Osteoblast (primary cell): ENCODE results near the gene RAP1GAP. TPM values are rescaled to one million over a fixed set of nuclear protein-coding genes. Genes with fewer than 3 reads are reported as not detected.

Source experiments
- DNase-seq: peaks from one replicate; pipeline ENCODE4 v3.0.0; 2011; ENCODE audit warnings: low spot score, mixed read lengths; ENCODE audit not compliant: insufficient read length; ENCODE audit errors: missing footprints
- H2AFZ ChIP-seq: 2 replicates; pipeline ENCODE4 v1.6.0; 2011; ENCODE audit warnings: mild to moderate bottlenecking, low read length
- H3K27ac ChIP-seq: 2 replicates; pipeline ENCODE4 v1.5.1; 2011; ENCODE audit warnings: mild to moderate bottlenecking, low read depth, low read length, moderate library complexity
- H3K27me3 ChIP-seq: 2 replicates; pipeline ENCODE4 v1.6.0; 2012; ENCODE audit warnings: mild to moderate bottlenecking, control low read depth, inconsistent platforms, low read length, moderate library complexity; ENCODE audit not compliant: insufficient read depth
- H3K36me3 ChIP-seq: 2 replicates; pipeline ENCODE4 v1.5.1; 2011; ENCODE audit warnings: mild to moderate bottlenecking, low read length, control low read depth, moderate library complexity; ENCODE audit not compliant: insufficient read depth
- H3K4me1 ChIP-seq: 2 replicates; pipeline ENCODE4 v1.5.1; 2011; ENCODE audit warnings: mild to moderate bottlenecking, low read length, control low read depth, moderate library complexity; ENCODE audit not compliant: insufficient read depth
- H3K4me2 ChIP-seq: 2 replicates; pipeline ENCODE4 v1.6.0; 2011; ENCODE audit warnings: mild to moderate bottlenecking, low read length; ENCODE audit not compliant: insufficient read depth
- H3K4me3 ChIP-seq: fragments of 200-600 bp; sonication (generic); 3 replicates; pipeline ENCODE4 v1.5.1; 2012; ENCODE audit warnings: mild to moderate bottlenecking, low read length, inconsistent platforms; ENCODE audit not compliant: insufficient read depth
- H3K79me2 ChIP-seq: 2 replicates; pipeline ENCODE4 v1.6.0; 2012; ENCODE audit warnings: mild to moderate bottlenecking, low read length, control low read depth, inconsistent platforms; ENCODE audit not compliant: insufficient read depth
- H3K9me3 ChIP-seq: 2 replicates; pipeline ENCODE4 v1.5.1; 2011; ENCODE audit warnings: low read depth, low read length, control low read depth
- H4K20me1 ChIP-seq: 2 replicates; pipeline ENCODE4 v1.6.0; 2012; ENCODE audit warnings: mild to moderate bottlenecking, low read length, control low read depth; ENCODE audit not compliant: insufficient read depth
- total RNA-seq: library from RNA; depleted of rRNA; stranded (reverse); fragments of >200 nt; gene quantifications from 2 replicates; pipeline ENCODE4 v1.2.3, GENCODE V29; 2012
- TF ChIP-seq, protein P1 (sequence below): IDR thresholded peaks from 2 replicates; pipeline ENCODE4 v1.5.1; 2011; ENCODE audit warnings: mild to moderate bottlenecking, low read depth, low read length, moderate library complexity; ENCODE audit errors: extremely low read depth

Gene RAP1GAP
- total RNA-seq, 1 donor = under 0.01 TPM

DNA sequence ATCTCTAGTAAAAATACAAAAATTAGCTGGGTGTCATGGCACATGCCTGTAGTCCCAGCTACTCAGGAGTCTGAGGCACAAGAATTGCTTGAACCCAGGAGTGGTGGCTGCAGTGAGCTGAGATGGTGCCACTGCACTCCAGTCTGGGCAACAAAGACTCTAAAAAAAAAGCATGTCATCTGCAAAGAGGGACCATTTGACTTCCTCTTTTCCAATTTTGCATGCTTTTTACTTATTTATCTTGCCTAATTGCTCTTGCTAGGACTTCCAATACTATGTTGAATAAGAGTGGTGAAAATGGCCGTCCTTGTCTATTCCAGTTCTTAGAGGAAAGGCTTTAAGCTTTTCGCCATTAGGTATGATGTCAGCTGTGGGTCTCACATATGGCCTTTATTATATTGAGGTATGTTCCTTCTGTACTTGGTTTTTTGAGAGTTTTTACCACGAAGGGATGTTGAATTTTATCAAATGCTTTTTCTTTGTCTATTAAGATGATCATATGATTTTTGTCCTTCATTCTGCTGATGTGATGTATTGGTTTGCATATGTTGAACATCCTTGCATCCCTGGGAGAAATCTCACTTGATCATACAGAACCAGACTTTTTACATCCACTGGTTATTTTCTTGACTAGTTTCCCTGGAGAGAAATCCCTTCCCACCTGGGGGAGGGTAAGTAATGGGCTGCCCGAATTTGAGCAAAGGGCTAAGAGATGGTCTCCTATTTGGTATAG is 17.0 kb upstream of the RAP1GAP start:
- Histone ChIP-seq H4K20me1 (no peaks in the 10 kb centered on the region), H3K4me2 (no peak overlapping the region), H2AFZ (no peak overlapping the region), H3K4me1 (peaks cover 3% of the 10 kb centered on the region), H3K4me3 (no peak overlapping the region), H3K9me3 (no peaks in the 10 kb centered on the region), H3K36me3 (peaks cover 46% of the 10 kb centered on the region), H3K79me2 (no peaks in the 10 kb centered on the region), H3K27ac (no peak overlapping the region), H3K27me3 (no peaks in the 10 kb centered on the region)
- no peak for DNase-seq
- TF ChIP-seq, protein P1, sequence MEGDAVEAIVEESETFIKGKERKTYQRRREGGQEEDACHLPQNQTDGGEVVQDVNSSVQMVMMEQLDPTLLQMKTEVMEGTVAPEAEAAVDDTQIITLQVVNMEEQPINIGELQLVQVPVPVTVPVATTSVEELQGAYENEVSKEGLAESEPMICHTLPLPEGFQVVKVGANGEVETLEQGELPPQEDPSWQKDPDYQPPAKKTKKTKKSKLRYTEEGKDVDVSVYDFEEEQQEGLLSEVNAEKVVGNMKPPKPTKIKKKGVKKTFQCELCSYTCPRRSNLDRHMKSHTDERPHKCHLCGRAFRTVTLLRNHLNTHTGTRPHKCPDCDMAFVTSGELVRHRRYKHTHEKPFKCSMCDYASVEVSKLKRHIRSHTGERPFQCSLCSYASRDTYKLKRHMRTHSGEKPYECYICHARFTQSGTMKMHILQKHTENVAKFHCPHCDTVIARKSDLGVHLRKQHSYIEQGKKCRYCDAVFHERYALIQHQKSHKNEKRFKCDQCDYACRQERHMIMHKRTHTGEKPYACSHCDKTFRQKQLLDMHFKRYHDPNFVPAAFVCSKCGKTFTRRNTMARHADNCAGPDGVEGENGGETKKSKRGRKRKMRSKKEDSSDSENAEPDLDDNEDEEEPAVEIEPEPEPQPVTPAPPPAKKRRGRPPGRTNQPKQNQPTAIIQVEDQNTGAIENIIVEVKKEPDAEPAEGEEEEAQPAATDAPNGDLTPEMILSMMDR = no peak

DNA sequence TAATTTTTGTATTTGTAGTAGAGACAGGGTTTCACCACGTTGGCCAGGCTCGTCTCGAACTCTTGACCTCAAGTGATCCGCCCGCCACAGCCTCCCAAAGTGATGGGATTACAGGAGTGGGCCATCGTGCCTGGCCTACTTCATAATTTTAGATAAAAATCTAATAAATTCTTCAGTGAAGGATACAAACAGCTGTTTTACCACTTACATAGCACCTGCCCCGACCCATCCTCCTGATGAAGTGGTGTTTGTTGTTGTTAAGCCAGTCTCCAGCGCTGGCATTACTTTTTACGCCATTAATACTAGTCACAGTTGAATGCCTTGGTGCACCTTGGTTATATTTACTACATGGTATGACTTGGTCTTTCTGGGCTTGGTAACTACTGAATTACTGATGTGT is 12.3 kb upstream of the RAP1GAP start:
- TF ChIP-seq, protein P1 = no peak
- no peak for DNase-seq
- Histone ChIP-seq H3K9me3 (no peaks in the 10 kb centered on the region), H3K4me3 (no peak overlapping the region), H3K27ac (no peak overlapping the region), H2AFZ (no peak overlapping the region), H4K20me1 (no peaks in the 10 kb centered on the region), H3K79me2 (no peaks in the 10 kb centered on the region), H3K4me2 (no peak overlapping the region), H3K36me3 (peaks cover 39% of the 10 kb centered on the region), H3K4me1 (peaks cover 3% of the 10 kb centered on the region), H3K27me3 (no peaks in the 10 kb centered on the region)

DNA sequence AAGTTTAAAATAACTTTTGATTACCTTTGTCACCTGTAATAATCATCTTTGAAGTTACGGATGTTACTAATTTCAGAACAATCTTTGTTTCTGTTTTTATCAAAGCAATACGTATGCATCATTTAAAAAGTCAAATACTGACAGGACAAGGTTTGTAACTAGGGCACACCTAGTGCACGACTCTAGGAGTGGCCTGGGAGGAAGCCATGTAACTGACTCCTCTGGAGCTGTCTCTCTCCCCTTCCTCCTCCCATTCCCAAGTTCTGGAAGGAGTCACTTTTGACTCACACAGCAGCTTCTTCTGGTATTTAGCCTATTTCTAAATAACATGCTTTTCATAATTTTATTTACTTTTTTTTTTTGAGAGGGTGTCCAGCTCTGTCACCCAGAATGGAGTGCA is 11.8 kb upstream of the RAP1GAP start:
- Histone ChIP-seq H2AFZ (no peak overlapping the region), H3K27me3 (no peaks in the 10 kb centered on the region), H4K20me1 (no peaks in the 10 kb centered on the region), H3K4me2 (no peak overlapping the region), H3K9me3 (no peaks in the 10 kb centered on the region), H3K4me3 (no peak overlapping the region), H3K27ac (no peak overlapping the region), H3K4me1 (peaks cover 3% of the 10 kb centered on the region), H3K36me3 (peaks cover 34% of the 10 kb centered on the region), H3K79me2 (no peaks in the 10 kb centered on the region)
- DNase-seq = peak; percentile 26
- TF ChIP-seq, protein P1 = no peak

DNA sequence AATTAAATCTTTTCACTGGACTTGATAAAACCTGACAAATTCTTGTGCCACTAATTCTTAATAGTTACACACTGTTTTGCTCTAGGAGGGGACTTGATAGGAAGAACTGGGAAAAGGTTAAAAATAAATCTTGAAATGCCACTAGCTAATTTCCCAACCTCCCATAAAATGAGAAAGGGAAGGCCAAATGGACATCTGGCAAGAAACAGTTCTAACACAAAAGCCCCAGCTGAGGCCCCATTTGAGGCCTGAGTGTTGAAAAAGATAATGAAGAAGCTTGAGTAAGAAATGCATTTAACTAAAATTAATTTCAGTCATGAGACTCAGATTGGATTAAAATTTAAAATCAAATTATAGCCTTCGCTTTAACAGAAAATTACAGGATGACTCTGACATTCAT is 11.2 kb upstream of the RAP1GAP start:
- Histone ChIP-seq H4K20me1 (no peaks in the 10 kb centered on the region), H3K79me2 (no peaks in the 10 kb centered on the region)
- peak; percentile 34 for DNase-seq

More for the DNA sequence above, 11.2 kb upstream of the RAP1GAP start:
- H3K27me3 ChIP-seq = no peaks in the 10 kb centered on the region
- H3K4me1 ChIP-seq = peaks cover 3% of the 10 kb centered on the region
- H3K27ac ChIP-seq = no peak overlapping the region
- no peak overlapping the region for H2AFZ ChIP-seq
- H3K9me3 ChIP-seq = no peaks in the 10 kb centered on the region
- H3K36me3 ChIP-seq = peaks cover 33% of the 10 kb centered on the region
- H3K4me2 ChIP-seq = no peak overlapping the region
- TF ChIP-seq, protein P1 = no peak
- H3K4me3 ChIP-seq = no peak overlapping the region
